Measurements from ENCODE around the gene GABPB2.

The GABPB2 gene

DNA sequence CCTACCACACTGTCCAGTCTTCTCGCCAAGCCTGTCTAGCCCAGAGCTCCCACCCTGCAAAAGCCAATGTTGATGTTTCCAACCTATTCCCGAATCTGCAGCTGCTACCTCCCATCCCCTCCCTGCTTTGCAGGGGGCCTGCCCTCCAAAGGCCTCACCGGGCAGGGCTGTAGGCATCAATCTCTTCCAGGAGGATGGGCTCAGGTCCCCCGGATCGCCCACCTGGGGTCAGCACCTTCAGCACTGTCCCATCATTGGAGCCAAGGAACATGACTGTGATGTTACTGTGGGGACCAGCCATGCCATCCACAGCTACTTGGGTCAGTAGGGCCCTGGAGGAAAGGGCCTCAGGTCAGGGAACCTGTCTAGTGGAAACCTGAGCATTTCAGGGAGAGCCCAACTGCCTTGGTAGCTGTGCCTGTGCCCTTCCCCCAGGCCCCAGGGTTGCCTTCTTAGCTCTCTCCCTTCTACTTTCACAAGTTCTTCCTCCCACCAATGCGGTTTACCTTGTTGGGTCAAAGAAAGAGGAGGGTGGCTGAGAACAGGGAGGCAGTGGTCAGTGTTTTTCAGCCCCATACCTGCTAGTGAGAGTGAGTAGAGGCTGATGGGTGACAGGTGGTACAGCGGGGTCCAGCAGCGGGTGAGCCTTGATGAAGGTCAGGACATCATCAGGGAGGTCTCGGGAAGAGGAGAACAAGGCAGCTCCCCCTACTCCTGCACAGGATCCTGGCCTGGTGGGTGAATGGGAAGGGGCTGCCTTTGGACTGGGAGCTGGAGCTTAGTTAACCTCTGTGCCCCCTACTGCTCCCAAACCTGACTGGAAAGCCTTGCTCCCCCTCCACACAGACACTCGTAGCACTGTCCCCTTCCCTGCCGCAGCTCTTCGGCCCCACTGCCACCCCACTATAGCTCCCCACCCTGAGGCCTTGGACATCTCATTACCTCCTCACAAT, 65.1 kb downstream of the GABPB2 start:
- Histone ChIP-seq H3K4me1 (ENCODE audit: control insufficient read depth, insufficient read depth, low read length) (no peaks in the 10 kb centered on the region), H3K9ac (ENCODE audit: low read depth, low read length) (no peak overlapping the region), H3K36me3 (ENCODE audit: insufficient read depth, low read length) (no peaks in the 10 kb centered on the region)

DNA sequence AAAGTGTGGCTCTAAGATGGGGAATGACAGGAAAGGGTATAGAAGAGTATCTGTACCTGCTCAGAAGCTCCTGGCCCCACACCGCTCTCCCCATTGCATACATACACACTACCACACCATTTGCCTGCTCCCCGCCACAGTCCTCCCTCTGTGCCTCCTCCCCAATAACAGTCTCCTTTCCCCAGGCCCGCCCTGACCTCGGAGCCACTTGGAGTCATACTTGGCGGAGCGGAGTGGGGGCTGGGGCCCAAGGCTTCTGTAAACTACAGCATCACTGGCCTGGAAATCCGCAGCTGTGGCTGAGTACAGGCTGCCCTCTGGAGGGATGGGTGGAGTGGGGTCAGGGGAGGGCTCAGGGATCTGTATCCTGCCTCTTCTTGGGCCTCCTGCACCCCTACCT, 67.2 kb downstream of the GABPB2 start:
- no peak overlapping the region for H3K4me3 ChIP-seq (ENCODE audit: low read length)
- H3K36me3 ChIP-seq (ENCODE audit: insufficient read depth, low read length) = no peaks in the 10 kb centered on the region
- no peak overlapping the region for H3K9ac ChIP-seq (ENCODE audit: low read depth, low read length)
- H3K4me1 ChIP-seq (ENCODE audit: control insufficient read depth, insufficient read depth, low read length) = peaks cover 2% of the 10 kb centered on the region
- H3K4me2 ChIP-seq (ENCODE audit: low read length) = no peak overlapping the region
- no peaks in the 10 kb centered on the region for H3K9me3 ChIP-seq (replicated peaks; ENCODE audit: low read length)
- H3K27me3 ChIP-seq (ENCODE audit: control insufficient read depth, insufficient read depth, low read length) = no peaks in the 10 kb centered on the region

More for the DNA sequence above, 65.1 kb downstream of the GABPB2 start:
- Histone ChIP-seq H3K27me3 (ENCODE audit: control insufficient read depth, insufficient read depth, low read length) (no peaks in the 10 kb centered on the region), H3K4me2 (ENCODE audit: low read length) (no peak overlapping the region), H3K4me3 (ENCODE audit: low read length) (no peak overlapping the region), H3K9me3 (replicated peaks; ENCODE audit: low read length) (no peaks in the 10 kb centered on the region)

DNA sequence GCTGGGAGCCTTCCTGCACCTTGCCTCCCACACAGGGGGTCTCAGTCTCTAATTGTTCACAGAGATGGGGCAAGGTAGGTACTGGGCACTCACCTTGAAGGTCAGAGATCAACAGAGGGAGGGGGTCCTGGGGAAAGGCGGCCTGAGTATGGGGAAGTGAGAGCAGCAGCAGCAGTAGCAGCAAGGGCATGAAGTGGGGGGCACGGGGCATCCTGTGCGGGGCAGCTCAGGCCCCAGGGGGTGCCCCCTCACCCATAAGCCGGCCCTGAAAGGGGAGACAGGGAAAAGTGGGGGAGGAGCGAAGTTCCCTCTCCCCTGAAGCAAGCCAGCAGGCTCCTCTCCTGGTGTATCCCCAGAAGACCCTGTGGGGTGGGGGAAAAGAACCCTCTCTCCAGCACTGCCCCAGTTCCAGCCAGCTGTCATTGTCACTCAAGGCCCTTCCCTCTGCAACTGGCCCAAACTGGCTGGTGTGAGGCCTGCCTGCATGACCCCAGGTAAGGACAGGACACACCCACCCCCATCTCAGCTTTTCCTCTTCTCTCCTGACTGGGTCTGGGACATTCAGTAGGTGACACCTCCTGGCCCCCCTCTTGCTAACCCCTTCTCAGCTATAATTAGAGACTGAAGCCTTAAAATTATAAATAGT, 72.0 kb downstream of the GABPB2 start:
- Histone ChIP-seq H3K4me1 (ENCODE audit: control insufficient read depth, insufficient read depth, low read length) (peaks cover 25% of the 10 kb centered on the region), H3K9ac (ENCODE audit: low read depth, low read length) (no peak overlapping the region), H3K9me3 (replicated peaks; ENCODE audit: low read length) (no peaks in the 10 kb centered on the region), H3K4me3 (ENCODE audit: low read length) (no peak overlapping the region), H3K36me3 (ENCODE audit: insufficient read depth, low read length) (no peaks in the 10 kb centered on the region), H3K4me2 (ENCODE audit: low read length) (no peak overlapping the region), H3K27me3 (ENCODE audit: control insufficient read depth, insufficient read depth, low read length) (no peaks in the 10 kb centered on the region)

DNA sequence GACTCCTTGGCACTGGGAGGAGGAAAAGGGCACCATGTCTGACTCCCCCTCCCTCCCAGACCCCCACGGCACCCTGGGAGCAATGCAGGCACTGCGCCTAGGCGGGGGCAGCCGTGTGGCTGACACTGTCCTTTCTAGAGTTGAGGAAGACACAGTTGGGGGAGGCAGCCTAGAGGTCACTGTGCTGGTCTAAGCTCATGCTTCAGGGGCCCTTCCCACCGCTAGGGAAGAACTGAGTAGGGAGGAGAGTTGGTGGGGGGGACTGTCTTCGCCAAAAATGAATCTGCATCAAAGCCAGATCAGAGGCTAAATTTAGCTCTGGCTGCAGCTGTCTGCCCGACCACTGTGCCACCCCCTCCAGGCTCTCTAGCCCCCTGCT, 72.5 kb downstream of the GABPB2 start:
- H3K27me3 ChIP-seq (ENCODE audit: control insufficient read depth, insufficient read depth, low read length) = no peaks in the 10 kb centered on the region
- no peak overlapping the region for H3K9ac ChIP-seq (ENCODE audit: low read depth, low read length)
- H3K36me3 ChIP-seq (ENCODE audit: insufficient read depth, low read length) = no peaks in the 10 kb centered on the region
- H3K4me3 ChIP-seq (ENCODE audit: low read length) = no peak overlapping the region
- peaks cover 25% of the 10 kb centered on the region for H3K4me1 ChIP-seq (ENCODE audit: control insufficient read depth, insufficient read depth, low read length)
- no peaks in the 10 kb centered on the region for H3K9me3 ChIP-seq (replicated peaks; ENCODE audit: low read length)
- H3K4me2 ChIP-seq (ENCODE audit: low read length) = no peak overlapping the region

DNA sequence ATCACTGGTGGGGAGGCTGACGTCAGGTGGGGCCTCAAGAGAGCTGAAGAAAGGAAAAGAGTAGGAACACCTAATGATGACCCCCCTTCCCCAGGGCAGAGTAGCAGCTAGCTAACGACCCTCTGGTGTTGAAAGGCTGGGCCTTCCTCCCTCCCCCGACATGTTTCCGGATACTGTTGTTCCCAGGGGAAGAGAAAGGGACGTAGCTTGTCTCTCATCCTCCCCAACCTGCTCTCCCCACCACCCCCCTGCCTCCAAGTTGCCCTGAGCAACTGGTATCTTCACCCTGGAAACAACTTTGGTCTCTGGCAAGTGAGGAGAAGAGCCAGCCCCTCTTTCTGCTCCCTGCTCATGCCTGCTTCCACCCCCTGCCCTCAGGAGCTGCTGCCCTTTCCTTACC, 73.4 kb downstream of the GABPB2 start:
- no peaks in the 10 kb centered on the region for H3K36me3 ChIP-seq (ENCODE audit: insufficient read depth, low read length)
- no peaks in the 10 kb centered on the region for H3K27me3 ChIP-seq (ENCODE audit: control insufficient read depth, insufficient read depth, low read length)
- H3K9me3 ChIP-seq (replicated peaks; ENCODE audit: low read length) = no peaks in the 10 kb centered on the region
- H3K4me3 ChIP-seq (ENCODE audit: low read length) = no peak overlapping the region
- H3K4me2 ChIP-seq (ENCODE audit: low read length) = no peak overlapping the region
- H3K4me1 ChIP-seq (ENCODE audit: control insufficient read depth, insufficient read depth, low read length) = peaks cover 25% of the 10 kb centered on the region
- no peak overlapping the region for H3K9ac ChIP-seq (ENCODE audit: low read depth, low read length)

DNA sequence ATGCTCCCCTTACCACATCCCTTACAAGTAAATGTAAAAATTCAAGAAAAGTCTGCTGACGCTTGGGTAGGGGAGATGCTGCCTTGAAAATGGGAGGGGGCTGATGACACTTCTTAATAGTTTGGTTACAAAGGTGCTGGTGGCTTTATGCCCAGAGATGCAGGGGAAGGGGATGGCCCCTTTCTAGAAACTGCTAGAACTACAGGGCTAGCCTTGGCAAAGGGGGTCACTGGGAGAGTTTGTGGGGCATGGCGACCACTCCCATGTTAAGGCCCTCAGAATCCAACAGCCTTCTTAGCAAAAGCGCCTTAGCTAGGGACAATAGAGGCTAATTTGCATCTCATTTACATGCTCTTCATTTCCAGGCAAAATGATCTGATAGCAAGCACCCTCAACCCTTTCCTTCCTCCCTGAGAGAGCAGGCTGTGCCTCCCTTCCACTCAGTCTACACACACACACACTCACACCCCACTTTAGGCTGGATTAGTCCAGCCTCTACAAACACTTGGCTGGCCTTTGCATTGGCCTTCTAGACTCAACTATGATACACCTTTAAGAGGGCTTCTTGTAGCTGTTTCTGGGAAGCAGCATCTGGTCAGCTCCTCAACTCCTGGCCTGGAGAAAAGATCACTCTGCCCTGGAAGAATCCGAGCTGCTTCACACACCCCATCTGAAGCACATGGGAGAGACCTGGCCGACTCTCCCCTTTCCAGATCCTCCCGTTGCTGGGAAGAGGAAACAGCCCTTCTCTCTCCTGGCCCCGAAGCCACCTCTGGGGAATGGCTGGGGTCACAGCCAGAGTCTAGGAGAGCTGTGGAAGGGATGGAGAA, 74.1 kb downstream of the GABPB2 start:
- Histone ChIP-seq H3K9me3 (replicated peaks; ENCODE audit: low read length) (no peaks in the 10 kb centered on the region), H3K27me3 (ENCODE audit: control insufficient read depth, insufficient read depth, low read length) (no peaks in the 10 kb centered on the region), H3K4me3 (ENCODE audit: low read length) (no peak overlapping the region), H3K4me1 (ENCODE audit: control insufficient read depth, insufficient read depth, low read length) (peaks cover 25% of the 10 kb centered on the region), H3K36me3 (ENCODE audit: insufficient read depth, low read length) (no peaks in the 10 kb centered on the region), H3K4me2 (ENCODE audit: low read length) (peak overlapping the region; percentile 91), H3K9ac (ENCODE audit: low read depth, low read length) (no peak overlapping the region)

DNA sequence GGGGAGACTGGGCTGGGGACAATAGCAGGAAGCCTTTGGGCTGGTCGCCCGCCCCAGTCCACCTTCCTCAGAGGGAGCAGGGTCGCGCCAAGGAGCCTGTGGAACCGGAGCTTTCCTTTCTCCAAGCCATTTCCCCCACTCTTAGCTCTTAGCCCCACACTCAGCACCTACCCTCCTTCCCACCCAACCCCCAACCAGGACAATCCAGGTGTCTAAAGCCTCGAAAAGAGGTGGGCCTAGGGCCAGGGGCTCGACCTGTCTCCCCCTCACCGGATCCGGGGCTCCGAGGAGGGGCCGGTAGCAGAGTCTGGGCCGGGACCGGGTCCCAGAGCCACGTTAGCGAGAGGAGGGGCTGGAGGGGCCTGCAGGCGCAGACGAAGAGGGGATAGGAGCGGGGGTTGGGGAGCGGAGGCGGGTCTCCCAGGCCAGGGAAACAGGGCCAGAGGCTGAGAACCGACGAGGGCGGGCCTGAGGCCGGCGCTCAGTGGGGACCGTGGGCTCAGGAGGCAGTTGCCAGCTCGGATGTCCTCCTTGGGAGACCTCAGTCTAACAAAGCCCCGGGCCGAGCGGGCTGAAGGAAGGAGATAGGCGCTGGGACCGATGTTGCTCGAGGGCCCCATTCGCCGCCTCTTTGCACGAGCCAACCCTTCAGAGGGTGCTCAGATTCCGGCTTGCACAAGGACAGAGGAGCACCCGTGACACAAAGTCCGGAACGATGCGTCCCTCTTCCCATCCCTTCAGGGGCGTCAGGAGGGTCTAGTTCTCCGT, 74.9 kb downstream of the GABPB2 start:
- H3K36me3 ChIP-seq (ENCODE audit: insufficient read depth, low read length) = no peaks in the 10 kb centered on the region
- H3K4me3 ChIP-seq (ENCODE audit: low read length) = peak overlapping the region; percentile 79
- peak overlapping the region; percentile 69 for H3K9ac ChIP-seq (ENCODE audit: low read depth, low read length)
- no peaks in the 10 kb centered on the region for H3K27me3 ChIP-seq (ENCODE audit: control insufficient read depth, insufficient read depth, low read length)
- peak overlapping the region; percentile 91 for H3K4me2 ChIP-seq (ENCODE audit: low read length)
- H3K9me3 ChIP-seq (replicated peaks; ENCODE audit: low read length) = no peaks in the 10 kb centered on the region
- H3K4me1 ChIP-seq (ENCODE audit: control insufficient read depth, insufficient read depth, low read length) = peaks cover 25% of the 10 kb centered on the region

DNA sequence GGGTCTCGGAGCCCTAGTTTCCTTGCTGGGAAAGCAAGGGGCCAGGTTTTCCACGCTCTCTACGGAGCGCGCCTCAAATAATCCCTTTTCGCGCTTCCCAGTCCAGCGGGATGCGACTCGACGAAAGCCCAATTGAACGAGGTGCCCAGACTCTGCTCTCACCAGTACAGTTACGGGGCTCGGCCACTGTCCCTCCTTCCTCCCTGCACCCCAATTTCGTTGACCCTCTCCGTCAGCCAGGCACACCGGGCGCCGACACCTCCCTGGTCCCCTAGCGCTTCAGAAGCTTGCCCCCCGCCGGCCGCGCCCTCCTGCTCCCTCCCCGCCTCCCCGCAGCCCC, 75.5 kb downstream of the GABPB2 start:
- no peaks in the 10 kb centered on the region for H3K27me3 ChIP-seq (ENCODE audit: control insufficient read depth, insufficient read depth, low read length)
- peak overlapping the region; percentile 79 for H3K4me3 ChIP-seq (ENCODE audit: low read length)
- H3K9ac ChIP-seq (ENCODE audit: low read depth, low read length) = peak overlapping the region; percentile 69
- peak overlapping the region; percentile 91 for H3K4me2 ChIP-seq (ENCODE audit: low read length)
- no peaks in the 10 kb centered on the region for H3K36me3 ChIP-seq (ENCODE audit: insufficient read depth, low read length)
- H3K4me1 ChIP-seq (ENCODE audit: control insufficient read depth, insufficient read depth, low read length) = peaks cover 25% of the 10 kb centered on the region
- H3K9me3 ChIP-seq (replicated peaks; ENCODE audit: low read length) = no peaks in the 10 kb centered on the region

DNA sequence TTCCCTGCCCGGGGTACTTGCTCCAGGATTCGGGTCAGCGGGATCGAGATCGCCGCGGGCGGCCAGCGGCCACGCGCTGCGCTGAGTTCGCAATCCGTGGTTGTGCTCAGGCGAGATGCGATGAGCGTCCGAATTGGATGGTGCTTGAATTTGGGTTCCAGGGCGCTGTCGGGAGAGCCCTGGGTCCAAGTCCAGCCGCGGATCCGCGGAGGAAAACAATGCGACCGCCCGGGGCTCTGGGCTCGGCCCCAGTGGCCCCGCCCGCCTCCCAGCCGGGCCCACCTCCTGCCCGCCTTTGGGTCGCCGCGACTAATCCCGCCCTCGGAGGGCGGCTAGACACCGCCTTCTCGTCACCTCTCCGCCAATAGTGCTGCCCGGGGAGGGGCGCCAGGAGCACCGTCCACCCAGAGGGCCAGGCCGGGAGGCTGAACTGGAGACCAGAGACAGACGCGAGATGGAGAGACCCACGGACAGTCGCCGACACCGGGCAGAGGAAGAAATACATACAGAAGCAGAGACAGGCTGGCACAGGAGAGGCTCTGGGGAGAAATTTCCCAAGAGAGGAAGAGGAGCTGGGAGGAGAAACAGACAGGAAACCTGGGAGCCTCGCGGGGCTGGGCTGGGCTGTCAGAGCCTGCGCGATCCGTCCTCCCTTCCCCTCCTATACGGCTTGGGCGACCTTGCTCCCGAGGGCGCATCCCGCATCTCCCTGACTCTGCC, 76.0 kb downstream of the GABPB2 start, which contains the start of gene SEMA6C:
SEMA6C (minus strand) TSS at position 220 of the 720 bp plus-strand sequence. CDS start 4,010 bp downstream, outside the sequence.
- H3K9me3 ChIP-seq (replicated peaks; ENCODE audit: low read length) = no peaks in the 10 kb centered on the region
- H3K36me3 ChIP-seq (ENCODE audit: insufficient read depth, low read length) = no peaks in the 10 kb centered on the region
- H3K4me3 ChIP-seq (ENCODE audit: low read length) = peak within 1 kb of the TSS; percentile 79
- H3K4me2 ChIP-seq (ENCODE audit: low read length) = peak within 1 kb of the TSS; percentile 91
- no peaks in the 10 kb centered on the region for H3K27me3 ChIP-seq (ENCODE audit: control insufficient read depth, insufficient read depth, low read length)
- H3K4me1 ChIP-seq (ENCODE audit: control insufficient read depth, insufficient read depth, low read length) = peaks cover 25% of the 10 kb centered on the region
- H3K9ac ChIP-seq (ENCODE audit: low read depth, low read length) = peak within 1 kb of the TSS; percentile 69

DNA sequence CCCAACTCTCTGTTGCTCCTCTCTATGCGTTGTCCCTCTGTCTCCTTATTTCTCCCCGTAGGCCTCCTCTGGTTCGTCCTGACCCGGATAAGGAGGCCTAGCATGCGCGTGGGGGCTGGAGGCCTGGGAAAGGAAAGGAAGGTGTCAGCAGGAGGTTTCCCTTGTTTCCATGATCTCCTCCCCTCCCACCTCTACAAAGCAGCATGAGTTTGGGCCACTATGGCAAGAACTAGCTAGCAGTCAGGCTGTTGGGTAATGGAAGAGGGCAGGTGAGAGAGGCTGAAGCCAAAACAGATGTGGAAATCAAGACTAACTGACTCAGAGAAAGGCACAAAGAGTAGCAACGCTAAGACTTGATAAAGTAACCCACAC, 76.6 kb downstream of the GABPB2 start:
- H3K27me3 ChIP-seq (ENCODE audit: control insufficient read depth, insufficient read depth, low read length) = no peaks in the 10 kb centered on the region
- H3K4me1 ChIP-seq (ENCODE audit: control insufficient read depth, insufficient read depth, low read length) = peaks cover 25% of the 10 kb centered on the region
- no peaks in the 10 kb centered on the region for H3K9me3 ChIP-seq (replicated peaks; ENCODE audit: low read length)
- peak overlapping the region; percentile 91 for H3K4me2 ChIP-seq (ENCODE audit: low read length)
- no peaks in the 10 kb centered on the region for H3K36me3 ChIP-seq (ENCODE audit: insufficient read depth, low read length)
- peak overlapping the region; percentile 69 for H3K9ac ChIP-seq (ENCODE audit: low read depth, low read length)
- H3K4me3 ChIP-seq (ENCODE audit: low read length) = peak overlapping the region; percentile 79

Data from skeletal muscle satellite cell (primary cell).